Neural cell (in vitro differentiated cells): Measurements from ENCODE around the gene TTC5. TPM values are rescaled to one million over a fixed set of nuclear protein-coding genes. Genes with fewer than 3 reads are reported as not detected.

Source experiments
- H2AFZ ChIP-seq: fragments of 200-600, 300-800 bp; sonication (generic), shearing (Covaris generic); 2 replicates; pipeline ENCODE4 v1.6.0; 2014; ENCODE audit warnings: low read depth, mild to moderate bottlenecking, antibody characterized with exemption, low read length, moderate library complexity
- H3F3A ChIP-seq: fragments of 200-600 bp; shearing (Covaris generic); 2 replicates; pipeline ENCODE4 v1.6.1; 2016; ENCODE audit warnings: mild to moderate bottlenecking, moderate library complexity, mixed read lengths, antibody characterized with exemption, low read length; ENCODE audit not compliant: insufficient read depth, poor library complexity, severe bottlenecking
- H3K27ac ChIP-seq: fragments of 200-600, 300-800 bp; sonication (generic), shearing (Covaris generic); 2 replicates; pipeline ENCODE4 v1.5.1; 2014; ENCODE audit warnings: mild to moderate bottlenecking, low read length, moderate library complexity
- H3K27me3 ChIP-seq: fragments of 300-800, 200-600 bp; sonication (generic), shearing (Covaris generic); 2 replicates; pipeline ENCODE4 v1.6.0; 2014; ENCODE audit warnings: mild to moderate bottlenecking, low read depth, low read length, moderate library complexity; ENCODE audit not compliant: insufficient read depth
- H3K36me3 ChIP-seq: fragments of 300-800, 200-600 bp; sonication (generic), shearing (Covaris generic); 2 replicates; pipeline ENCODE4 v1.5.1; 2014; ENCODE audit warnings: mild to moderate bottlenecking, antibody characterized with exemption, low read length, moderate library complexity; ENCODE audit not compliant: insufficient read depth
- H3K4me2 ChIP-seq: fragments of 300-800, 200-600 bp; sonication (generic), shearing (Covaris generic); 2 replicates; pipeline ENCODE4 v1.6.0; 2014; ENCODE audit warnings: mild to moderate bottlenecking, low read length
- H3K4me3 ChIP-seq: fragments of 300-800, 200-600 bp; sonication (generic), shearing (Covaris generic); 2 replicates; pipeline ENCODE4 v1.5.1; 2014; ENCODE audit warnings: mild to moderate bottlenecking, low read length, moderate library complexity
- H3K79me2 ChIP-seq: fragments of 200-600 bp; shearing (Covaris generic); replicated peaks from 2 replicates; pipeline ENCODE4 v1.6.0; 2014; ENCODE audit warnings: mild to moderate bottlenecking, low read length, moderate library complexity; ENCODE audit not compliant: insufficient read depth
- H3K9ac ChIP-seq: fragments of 300-800, 200-600 bp; sonication (generic), shearing (Covaris generic); 2 replicates; pipeline ENCODE4 v1.6.1; 2016; ENCODE audit warnings: mild to moderate bottlenecking, low read length, mixed read lengths
- H3K9me2 ChIP-seq: fragments of 200-600 bp; shearing (Covaris generic); 2 replicates; pipeline ENCODE4 v1.6.1; 2016; ENCODE audit warnings: mild to moderate bottlenecking, low read length, mixed read lengths; ENCODE audit not compliant: insufficient read depth
- H3K9me3 ChIP-seq: fragments of 200-600, 300-800 bp; sonication (generic), shearing (Covaris generic); 2 replicates; pipeline ENCODE4 v1.6.1; 2016; ENCODE audit warnings: mild to moderate bottlenecking, mixed run types, low read length, moderate library complexity, mixed read lengths
- H4K20me1 ChIP-seq: fragments of 200-600 bp; shearing (Covaris generic); 2 replicates; pipeline ENCODE4 v1.6.1; 2016; ENCODE audit warnings: mild to moderate bottlenecking, mixed run types; ENCODE audit not compliant: insufficient read depth
- CTCF ChIP-seq: fragments of 450-650 bp; IDR thresholded peaks from 2 replicates; pipeline ENCODE4 v1.5.1; 2014; ENCODE audit warnings: antibody characterized with exemption, mild to moderate bottlenecking, moderate library complexity; ENCODE audit not compliant: poor library complexity, severe bottlenecking
- EP300 ChIP-seq: fragments of 450-650 bp; conservative IDR thresholded peaks from 2 replicates; pipeline ENCODE4 v1.6.1; 2014; ENCODE audit warnings: antibody characterized with exemption, mild to moderate bottlenecking, moderate library complexity; ENCODE audit not compliant: poor library complexity, severe bottlenecking
- EZH2 ChIP-seq: fragments of 200-600, 300-800 bp; shearing (Covaris generic), sonication (generic); IDR thresholded peaks from 2 replicates; pipeline ENCODE4 v1.6.1; 2014; ENCODE audit warnings: antibody characterized with exemption, low read length, borderline replicate concordance, mild to moderate bottlenecking; ENCODE audit not compliant: insufficient read depth, poor library complexity, severe bottlenecking
- MXI1 ChIP-seq: fragments of 450-650 bp; conservative IDR thresholded peaks from 2 replicates; pipeline ENCODE4 v1.6.1; 2014; ENCODE audit warnings: antibody characterized with exemption, mild to moderate bottlenecking; ENCODE audit not compliant: poor library complexity, severe bottlenecking
- POLR2AphosphoS5 ChIP-seq: IDR thresholded peaks from 2 replicates; pipeline ENCODE4 v1.6.1; 2012
- RAD21 ChIP-seq: fragments of 450-650 bp; conservative IDR thresholded peaks from 2 replicates; pipeline ENCODE4 v1.6.1; 2014; ENCODE audit warnings: antibody characterized with exemption, mild to moderate bottlenecking, moderate library complexity
- SMC3 ChIP-seq: fragments of 450-650 bp; conservative IDR thresholded peaks from 2 replicates; pipeline ENCODE4 v1.6.1; 2014; ENCODE audit warnings: antibody characterized with exemption, mild to moderate bottlenecking, moderate library complexity; ENCODE audit not compliant: poor library complexity
- TAF1 ChIP-seq: IDR thresholded peaks from 2 replicates; pipeline ENCODE4 v1.6.1; 2012; ENCODE audit warnings: low read depth
- polyA plus RNA-seq: library from polyadenylated mRNA; depleted of rRNA; stranded (reverse); fragments of >200 nt; gene quantifications from 2 replicates; pipeline ENCODE4 v1.2.3, GENCODE V29; 2014
- TF ChIP-seq, protein P1 (sequence below): IDR thresholded peaks from 2 replicates; pipeline ENCODE4 v1.6.1; 2012; ENCODE audit warnings: borderline replicate concordance

Gene TTC5
- polyA plus RNA-seq, 1 donor from 2014 or later, result 53.5 TPM

- Histone ChIP-seq H3K4me2 (no peak overlapping the region), H3K27ac (no peak overlapping the region), H3F3A (peaks cover 2% of the 10 kb centered on the region), H3K27me3 (no peaks in the 10 kb centered on the region), H3K9ac (no peak overlapping the region), H3K36me3 (no peaks in the 10 kb centered on the region), H3K9me3 (no peaks in the 10 kb centered on the region), H3K4me3 (no peak overlapping the region), H3K9me2 (no peaks in the 10 kb centered on the region), H2AFZ (no peak overlapping the region), H3K79me2 (peaks cover 25% of the 10 kb centered on the region), H4K20me1 (no peaks in the 10 kb centered on the region)
- TF ChIP-seq RAD21, result peak; percentile 84
- peak; percentile 89 for TF ChIP-seq SMC3
- TF ChIP-seq POLR2AphosphoS5, result no peak
- TF ChIP-seq EP300, result no peak
- peak; percentile 86 for TF ChIP-seq CTCF
- TF ChIP-seq TAF1, result no peak
Observed at GRCh38 chr14:20327005-20327869, 21.5 kb upstream of the TTC5 start.

DNA sequence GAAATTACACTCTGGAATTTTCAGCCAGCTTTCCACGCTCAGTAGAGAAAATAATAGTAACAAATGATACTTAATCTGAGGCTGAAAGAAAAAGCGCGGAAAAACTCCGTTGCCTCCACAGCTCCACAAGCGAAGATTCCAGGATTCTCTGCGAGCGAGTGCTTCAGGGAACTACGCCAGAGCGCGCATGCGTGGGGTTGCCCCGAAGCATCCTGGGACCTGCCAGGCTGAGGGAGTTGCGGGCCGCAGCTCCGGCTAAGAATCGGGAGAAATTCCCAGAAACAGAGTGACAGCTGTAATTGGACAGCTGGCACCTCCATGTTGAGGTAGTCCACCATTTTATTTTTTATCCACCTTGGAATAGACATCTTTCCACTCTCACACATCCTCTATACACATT is 12.0 kb upstream of the TTC5 start:
- no peaks in the 10 kb centered on the region for H3K79me2 ChIP-seq
- no peak for TF ChIP-seq POLR2AphosphoS5
- no peak for TF ChIP-seq EP300
- no peak for TF ChIP-seq CTCF
- TF ChIP-seq MXI1, result no peak
- TF ChIP-seq TAF1, result no peak
- TF ChIP-seq EZH2, result no peak
- no peak for TF ChIP-seq SMC3
- no peak for TF ChIP-seq RAD21
- H3K27me3 ChIP-seq, result no peaks in the 10 kb centered on the region
- no peaks in the 10 kb centered on the region for H3K9me3 ChIP-seq
- no peak overlapping the region for H3K4me2 ChIP-seq
- no peak overlapping the region for H3K9ac ChIP-seq
- no peaks in the 10 kb centered on the region for H4K20me1 ChIP-seq
- no peak overlapping the region for H3K4me3 ChIP-seq
- no peaks in the 10 kb centered on the region for H3K36me3 ChIP-seq
- H3F3A ChIP-seq, result no peaks in the 10 kb centered on the region
- no peaks in the 10 kb centered on the region for H3K9me2 ChIP-seq
- H3K27ac ChIP-seq, result no peak overlapping the region
- H2AFZ ChIP-seq, result no peak overlapping the region

DNA sequence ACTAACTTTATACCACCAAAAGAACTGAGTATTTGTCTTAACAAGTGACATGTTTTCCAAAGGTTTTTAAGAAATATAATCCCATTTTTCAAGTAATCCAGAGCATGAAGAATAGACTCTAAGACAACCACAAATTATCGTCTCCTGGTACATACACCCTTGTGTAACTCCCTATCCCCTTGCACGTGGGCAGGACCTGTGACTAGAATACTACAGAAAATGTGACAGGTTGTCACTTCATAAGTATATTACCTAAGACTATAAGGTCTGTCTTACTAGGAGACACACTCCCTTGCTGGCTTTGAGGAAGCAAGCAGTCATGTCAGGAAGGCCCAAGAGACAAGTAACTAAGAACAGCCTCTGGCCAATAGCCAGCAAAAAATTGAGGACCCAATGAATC is 8.3 kb upstream of the TTC5 start:
- Histone ChIP-seq H3K4me2 (no peak overlapping the region), H3K36me3 (no peaks in the 10 kb centered on the region), H3K9ac (no peak overlapping the region), H3K9me3 (no peaks in the 10 kb centered on the region), H3K27ac (no peak overlapping the region), H3K4me3 (no peak overlapping the region), H3K79me2 (no peaks in the 10 kb centered on the region), H2AFZ (no peak overlapping the region), H3K27me3 (no peaks in the 10 kb centered on the region), H3K9me2 (no peaks in the 10 kb centered on the region), H4K20me1 (no peaks in the 10 kb centered on the region), H3F3A (no peaks in the 10 kb centered on the region)
- no peak for TF ChIP-seq EP300
- TF ChIP-seq CTCF, result no peak
- TF ChIP-seq POLR2AphosphoS5, result no peak
- TF ChIP-seq TAF1, result no peak
- no peak for TF ChIP-seq RAD21
- no peak for TF ChIP-seq EZH2
- no peak for TF ChIP-seq SMC3
- TF ChIP-seq MXI1, result no peak
- TF ChIP-seq, protein P1, sequence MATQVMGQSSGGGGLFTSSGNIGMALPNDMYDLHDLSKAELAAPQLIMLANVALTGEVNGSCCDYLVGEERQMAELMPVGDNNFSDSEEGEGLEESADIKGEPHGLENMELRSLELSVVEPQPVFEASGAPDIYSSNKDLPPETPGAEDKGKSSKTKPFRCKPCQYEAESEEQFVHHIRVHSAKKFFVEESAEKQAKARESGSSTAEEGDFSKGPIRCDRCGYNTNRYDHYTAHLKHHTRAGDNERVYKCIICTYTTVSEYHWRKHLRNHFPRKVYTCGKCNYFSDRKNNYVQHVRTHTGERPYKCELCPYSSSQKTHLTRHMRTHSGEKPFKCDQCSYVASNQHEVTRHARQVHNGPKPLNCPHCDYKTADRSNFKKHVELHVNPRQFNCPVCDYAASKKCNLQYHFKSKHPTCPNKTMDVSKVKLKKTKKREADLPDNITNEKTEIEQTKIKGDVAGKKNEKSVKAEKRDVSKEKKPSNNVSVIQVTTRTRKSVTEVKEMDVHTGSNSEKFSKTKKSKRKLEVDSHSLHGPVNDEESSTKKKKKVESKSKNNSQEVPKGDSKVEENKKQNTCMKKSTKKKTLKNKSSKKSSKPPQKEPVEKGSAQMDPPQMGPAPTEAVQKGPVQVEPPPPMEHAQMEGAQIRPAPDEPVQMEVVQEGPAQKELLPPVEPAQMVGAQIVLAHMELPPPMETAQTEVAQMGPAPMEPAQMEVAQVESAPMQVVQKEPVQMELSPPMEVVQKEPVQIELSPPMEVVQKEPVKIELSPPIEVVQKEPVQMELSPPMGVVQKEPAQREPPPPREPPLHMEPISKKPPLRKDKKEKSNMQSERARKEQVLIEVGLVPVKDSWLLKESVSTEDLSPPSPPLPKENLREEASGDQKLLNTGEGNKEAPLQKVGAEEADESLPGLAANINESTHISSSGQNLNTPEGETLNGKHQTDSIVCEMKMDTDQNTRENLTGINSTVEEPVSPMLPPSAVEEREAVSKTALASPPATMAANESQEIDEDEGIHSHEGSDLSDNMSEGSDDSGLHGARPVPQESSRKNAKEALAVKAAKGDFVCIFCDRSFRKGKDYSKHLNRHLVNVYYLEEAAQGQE, result no peak
